ENCODE results near the gene PDLIM7. TPM values are rescaled to one million over a fixed set of nuclear protein-coding genes. Genes with fewer than 3 reads are reported as not detected.

The PDLIM7 gene
- total RNA-seq, 2 donors from 2014 or later: 196 to 241 TPM

DNA sequence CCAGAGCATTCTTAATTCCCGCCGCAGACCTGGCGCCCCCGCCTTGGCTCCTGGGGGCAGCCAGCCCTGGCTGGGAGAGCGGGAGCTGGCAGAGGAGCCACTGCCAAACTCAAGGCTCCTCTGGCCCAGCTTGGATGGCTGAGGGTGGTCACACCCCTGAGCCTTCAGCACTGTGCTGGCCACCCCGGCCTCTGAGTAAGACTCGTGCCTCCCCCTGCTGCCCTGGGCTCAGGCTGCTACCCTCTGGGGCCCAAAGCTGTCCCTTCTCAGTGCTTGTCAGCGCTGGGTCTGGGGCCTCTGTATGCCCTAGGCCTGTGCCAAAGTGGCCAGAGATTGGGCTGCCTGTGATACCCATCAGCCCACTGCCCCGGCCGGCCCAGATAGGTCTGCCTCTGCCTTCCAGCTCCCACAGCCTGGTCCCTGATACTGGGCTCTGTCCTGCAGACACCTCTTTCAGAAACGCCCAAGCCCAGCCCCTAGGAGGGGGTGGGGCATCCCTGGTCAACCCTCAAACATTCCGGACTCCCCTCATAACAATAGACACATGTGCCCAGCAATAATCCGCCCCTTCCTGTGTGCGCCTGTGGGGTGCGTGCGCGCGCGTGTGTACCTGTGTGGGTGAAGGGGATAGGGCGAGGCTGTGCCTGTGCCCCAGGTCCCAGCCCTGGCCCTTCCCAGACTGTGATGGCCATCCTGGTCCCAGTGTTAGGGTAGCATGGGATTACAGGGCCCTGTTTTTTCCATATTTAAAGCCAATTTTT, 55.2 kb downstream of the PDLIM7 start:
- WGBS, 2 experiments (ENCODE audit: insufficient coverage in 1 of 2, insufficient read length in 1 of 2): 93 to 95% methylated on average over 12 to 20 of the region's 20 CpGs
- H3K27ac Mint-ChIP-seq: no peak overlapping the region
- Histone ChIP-seq H3K4me1 (ENCODE audit: control insufficient read depth, insufficient read depth, low read length) (peaks cover 3% of the 10 kb centered on the region), H3K9me3 (ENCODE audit: control insufficient read depth, low read length) (no peaks in the 10 kb centered on the region), H3K4me3 (ENCODE audit: low read length) (no peak overlapping the region), H3K36me3 (ENCODE audit: control insufficient read depth, insufficient read depth, low read length) (peaks cover 17% of the 10 kb centered on the region), H3K27ac (ENCODE audit: low read depth, low read length) (no peak overlapping the region), H3K27me3 (ENCODE audit: control insufficient read depth, insufficient read depth, low read length, poor library complexity, severe bottlenecking) (no peaks in the 10 kb centered on the region), H3K9ac (ENCODE audit: extremely low read depth, low read length, poor library complexity, severe bottlenecking) (no peak overlapping the region)
- H3K4me1 Mint-ChIP-seq: peaks cover 8% of the 10 kb centered on the region
- TF ChIP-seq, protein P1, sequence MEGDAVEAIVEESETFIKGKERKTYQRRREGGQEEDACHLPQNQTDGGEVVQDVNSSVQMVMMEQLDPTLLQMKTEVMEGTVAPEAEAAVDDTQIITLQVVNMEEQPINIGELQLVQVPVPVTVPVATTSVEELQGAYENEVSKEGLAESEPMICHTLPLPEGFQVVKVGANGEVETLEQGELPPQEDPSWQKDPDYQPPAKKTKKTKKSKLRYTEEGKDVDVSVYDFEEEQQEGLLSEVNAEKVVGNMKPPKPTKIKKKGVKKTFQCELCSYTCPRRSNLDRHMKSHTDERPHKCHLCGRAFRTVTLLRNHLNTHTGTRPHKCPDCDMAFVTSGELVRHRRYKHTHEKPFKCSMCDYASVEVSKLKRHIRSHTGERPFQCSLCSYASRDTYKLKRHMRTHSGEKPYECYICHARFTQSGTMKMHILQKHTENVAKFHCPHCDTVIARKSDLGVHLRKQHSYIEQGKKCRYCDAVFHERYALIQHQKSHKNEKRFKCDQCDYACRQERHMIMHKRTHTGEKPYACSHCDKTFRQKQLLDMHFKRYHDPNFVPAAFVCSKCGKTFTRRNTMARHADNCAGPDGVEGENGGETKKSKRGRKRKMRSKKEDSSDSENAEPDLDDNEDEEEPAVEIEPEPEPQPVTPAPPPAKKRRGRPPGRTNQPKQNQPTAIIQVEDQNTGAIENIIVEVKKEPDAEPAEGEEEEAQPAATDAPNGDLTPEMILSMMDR (conservative IDR thresholded peaks at IDR 0.05): no peak
- H3K27me3 Mint-ChIP-seq (ENCODE audit: insufficient read depth): peaks cover 22% of the 10 kb centered on the region
- no peak for DNase-seq
- H3K4me3 Mint-ChIP-seq: no peak overlapping the region
- H3K36me3 Mint-ChIP-seq (ENCODE audit: low read depth): peaks cover 27% of the 10 kb centered on the region
- H3K9me3 Mint-ChIP-seq: no peaks in the 10 kb centered on the region

- H3K27ac Mint-ChIP-seq: no peak overlapping the region
- Histone ChIP-seq H3K36me3 (ENCODE audit: control insufficient read depth, insufficient read depth, low read length) (peaks cover 23% of the 10 kb centered on the region), H3K9me3 (ENCODE audit: control insufficient read depth, low read length) (no peaks in the 10 kb centered on the region), H3K27ac (ENCODE audit: low read depth, low read length) (no peak overlapping the region), H3K9ac (ENCODE audit: extremely low read depth, low read length, poor library complexity, severe bottlenecking) (no peak overlapping the region), H3K4me1 (ENCODE audit: control insufficient read depth, insufficient read depth, low read length) (peaks cover 3% of the 10 kb centered on the region), H3K4me3 (ENCODE audit: low read length) (no peak overlapping the region), H3K27me3 (ENCODE audit: control insufficient read depth, insufficient read depth, low read length, poor library complexity, severe bottlenecking) (no peaks in the 10 kb centered on the region)
- peaks cover 32% of the 10 kb centered on the region for H3K36me3 Mint-ChIP-seq (ENCODE audit: low read depth)
- no peak overlapping the region for H3K4me3 Mint-ChIP-seq
- H3K9me3 Mint-ChIP-seq: no peaks in the 10 kb centered on the region
- peaks cover 8% of the 10 kb centered on the region for H3K4me1 Mint-ChIP-seq
- TF ChIP-seq, protein P1 (conservative IDR thresholded peaks at IDR 0.05): no peak
- WGBS, 2 experiments (ENCODE audit: insufficient coverage in 1 of 2, insufficient read length in 1 of 2): 92 to 95% methylated on average over 13 to 26 of the region's 26 CpGs
- no peak for DNase-seq
- peaks cover 20% of the 10 kb centered on the region for H3K27me3 Mint-ChIP-seq (ENCODE audit: insufficient read depth)
Measured at GRCh38 chr5:177440990-177441780, 56.2 kb downstream of the PDLIM7 start.

- TF ChIP-seq, protein P1 (conservative IDR thresholded peaks at IDR 0.05): no peak
- Histone ChIP-seq H3K9ac (ENCODE audit: extremely low read depth, low read length, poor library complexity, severe bottlenecking) (no peak overlapping the region), H3K36me3 (ENCODE audit: control insufficient read depth, insufficient read depth, low read length) (peaks cover 23% of the 10 kb centered on the region), H3K27ac (ENCODE audit: low read depth, low read length) (no peak overlapping the region), H3K27me3 (ENCODE audit: control insufficient read depth, insufficient read depth, low read length, poor library complexity, severe bottlenecking) (no peaks in the 10 kb centered on the region), H3K4me1 (ENCODE audit: control insufficient read depth, insufficient read depth, low read length) (peaks cover 3% of the 10 kb centered on the region), H3K9me3 (ENCODE audit: control insufficient read depth, low read length) (no peaks in the 10 kb centered on the region), H3K4me3 (ENCODE audit: low read length) (no peak overlapping the region)
- Mint-ChIP-seq H3K4me1 (peaks cover 3% of the 10 kb centered on the region), H3K36me3 (ENCODE audit: low read depth) (peaks cover 38% of the 10 kb centered on the region), H3K27ac (no peak overlapping the region), H3K4me3 (no peak overlapping the region), H3K27me3 (ENCODE audit: insufficient read depth) (peaks cover 12% of the 10 kb centered on the region), H3K9me3 (no peaks in the 10 kb centered on the region)
- 92 to 95% methylated on average over 24 of the region's 24 CpGs for WGBS, 2 experiments (ENCODE audit: insufficient coverage in 1 of 2, insufficient read length in 1 of 2)
- DNase-seq: no peak
Measured at GRCh38 chr5:177440211-177440989, 57.0 kb downstream of the PDLIM7 start.

Data from endodermal cell (in vitro differentiated cells).